ENCODE data around the gene MON1A. TPM values are rescaled to one million over a fixed set of nuclear protein-coding genes. Genes with fewer than 3 reads are reported as not detected.

Gene MON1A
- total RNA-seq, 4 donors from 2014 or later: 9.9 to 19.1 (median 15.7) TPM

DNA sequence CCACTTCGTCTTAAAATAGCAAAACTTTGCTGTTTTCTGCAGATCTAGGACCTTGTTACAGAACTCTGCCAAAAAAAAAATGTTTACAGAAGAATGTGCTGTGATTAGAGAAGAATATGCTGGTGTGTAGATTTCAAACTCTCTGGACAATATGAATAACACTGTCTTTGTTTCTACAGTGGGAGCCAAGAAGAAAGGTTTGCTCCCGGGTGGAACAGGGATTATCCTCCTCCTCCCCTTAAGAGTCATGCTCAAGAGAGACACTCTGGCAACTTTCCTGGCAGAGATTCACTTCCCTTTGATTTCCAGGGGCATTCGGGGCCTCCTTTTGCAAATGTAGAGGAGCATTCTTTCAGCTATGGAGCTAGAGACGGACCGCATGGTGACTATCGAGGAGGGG, 37.7 kb upstream of the MON1A start:
- intact Hi-C loops (cut with DNase I): no loop called here
- Histone ChIP-seq H3K4me3 (peak overlapping the region in 2 of 4 donors; percentile 4 to 5), H3K27ac (replicated peaks in 1 of 4) (peak overlapping the region; percentile 58 to 64 (median 60)), H3K4me1 (peaks cover 21 to 48% (median 45%) of the 10 kb centered on the region in 4 donors), H3K36me3 (peaks cover 5 to 37% (median 19%) of the 10 kb centered on the region in 4 donors), H3K27me3 (no peaks in the 10 kb centered on the region), H3K9me3 (no peaks in the 10 kb centered on the region)
- TF ChIP-seq, protein P1, sequence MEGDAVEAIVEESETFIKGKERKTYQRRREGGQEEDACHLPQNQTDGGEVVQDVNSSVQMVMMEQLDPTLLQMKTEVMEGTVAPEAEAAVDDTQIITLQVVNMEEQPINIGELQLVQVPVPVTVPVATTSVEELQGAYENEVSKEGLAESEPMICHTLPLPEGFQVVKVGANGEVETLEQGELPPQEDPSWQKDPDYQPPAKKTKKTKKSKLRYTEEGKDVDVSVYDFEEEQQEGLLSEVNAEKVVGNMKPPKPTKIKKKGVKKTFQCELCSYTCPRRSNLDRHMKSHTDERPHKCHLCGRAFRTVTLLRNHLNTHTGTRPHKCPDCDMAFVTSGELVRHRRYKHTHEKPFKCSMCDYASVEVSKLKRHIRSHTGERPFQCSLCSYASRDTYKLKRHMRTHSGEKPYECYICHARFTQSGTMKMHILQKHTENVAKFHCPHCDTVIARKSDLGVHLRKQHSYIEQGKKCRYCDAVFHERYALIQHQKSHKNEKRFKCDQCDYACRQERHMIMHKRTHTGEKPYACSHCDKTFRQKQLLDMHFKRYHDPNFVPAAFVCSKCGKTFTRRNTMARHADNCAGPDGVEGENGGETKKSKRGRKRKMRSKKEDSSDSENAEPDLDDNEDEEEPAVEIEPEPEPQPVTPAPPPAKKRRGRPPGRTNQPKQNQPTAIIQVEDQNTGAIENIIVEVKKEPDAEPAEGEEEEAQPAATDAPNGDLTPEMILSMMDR (IDR thresholded peaks at IDR 0.05): no peak
- TF ChIP-seq POLR2AphosphoS5 (IDR thresholded peaks at IDR 0.05) (no peak), EP300 (IDR thresholded peaks at IDR 0.05) (no peak), POLR2A (IDR thresholded peaks at IDR 0.05; ENCODE audit: low read depth) (no peak)
- WGBS: 34% methylated on average over 6 of the region's 6 CpGs
- DNase-seq (ENCODE audit: extremely low spot score): no peak

DNA sequence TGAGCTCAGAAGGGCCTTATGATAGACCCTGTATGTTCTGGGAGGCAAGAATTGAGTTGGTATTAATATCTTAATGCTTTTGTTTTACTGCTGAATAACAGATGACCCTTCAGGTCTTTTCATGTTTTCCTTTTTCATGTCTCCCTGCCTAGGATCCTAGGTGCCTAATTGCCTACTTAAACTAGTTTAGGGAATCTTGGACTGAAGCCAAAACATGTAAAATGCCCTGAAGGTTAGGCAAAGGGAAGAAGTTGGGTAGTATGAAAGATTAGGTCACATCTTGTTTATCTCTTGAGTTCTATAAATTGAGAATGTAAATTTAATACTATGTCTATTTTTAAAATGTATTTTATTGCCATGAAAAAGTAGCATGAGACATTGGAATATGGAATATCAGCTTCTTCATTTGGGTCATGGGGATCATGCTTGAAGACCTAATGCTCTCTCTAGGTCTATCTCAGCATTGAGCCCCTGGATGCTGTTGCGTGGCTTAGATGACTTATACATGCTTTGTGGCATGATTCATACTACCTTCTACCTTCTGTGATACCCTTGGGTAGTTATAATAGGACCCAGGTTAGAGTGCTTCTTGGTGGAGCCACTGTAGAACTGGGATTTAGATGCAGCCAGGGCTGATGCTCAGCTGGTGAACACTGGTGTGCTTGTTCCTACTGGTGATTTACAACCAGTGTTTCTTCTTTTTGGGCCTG, 36.8 kb upstream of the MON1A start:
- peak overlapping the region in 2 of 4 donors; percentile 15 to 58 for H3K27ac ChIP-seq (replicated peaks in 1 of 4)
- H3K27me3 ChIP-seq: no peaks in the 10 kb centered on the region
- TF ChIP-seq POLR2AphosphoS5 (IDR thresholded peaks at IDR 0.05): no peak
- TF ChIP-seq POLR2A (IDR thresholded peaks at IDR 0.05; ENCODE audit: low read depth): no peak
- TF ChIP-seq, protein P1 (IDR thresholded peaks at IDR 0.05): no peak
- no peak for TF ChIP-seq EP300 (IDR thresholded peaks at IDR 0.05)
- no peaks in the 10 kb centered on the region for H3K9me3 ChIP-seq
- H3K36me3 ChIP-seq: peaks cover 0 to 30% (median 14%) of the 10 kb centered on the region in 4 donors
- no peak for DNase-seq (ENCODE audit: extremely low spot score)
- no peak overlapping the region for H3K4me3 ChIP-seq
- 94% methylated on average over 1 of the region's 1 CpG for WGBS
- H3K4me1 ChIP-seq: peaks cover 21 to 48% (median 44%) of the 10 kb centered on the region in 4 donors
- intact Hi-C loops (cut with DNase I): no loop called here

DNA sequence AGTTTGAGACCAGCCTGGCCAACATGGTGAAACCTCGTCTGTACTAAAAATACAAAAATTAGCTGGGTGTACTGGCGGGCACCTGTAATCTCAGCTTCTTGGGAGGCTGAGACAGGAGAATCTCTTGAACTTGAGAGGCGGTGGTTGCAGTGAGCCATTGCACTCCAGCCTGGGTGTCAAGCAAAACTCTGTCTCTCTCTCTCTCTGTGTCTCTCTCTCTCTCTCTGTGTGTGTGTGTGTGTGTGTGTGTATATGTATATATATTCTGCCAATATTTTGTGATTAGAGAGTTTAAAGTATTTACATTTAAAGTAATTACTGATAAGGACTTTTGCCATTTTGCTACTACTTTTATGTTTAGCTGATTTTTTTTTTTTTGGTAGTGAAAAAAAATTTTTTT, 26.0 kb upstream of the MON1A start:
- Histone ChIP-seq H3K27ac (replicated peaks in 1 of 4) (no peak overlapping the region), H3K9me3 (no peaks in the 10 kb centered on the region), H3K4me1 (peaks cover 0 to 40% (median 24%) of the 10 kb centered on the region in 4 donors), H3K4me3 (no peak overlapping the region), H3K36me3 (peaks cover 0 to 5% (median 0%) of the 10 kb centered on the region in 4 donors), H3K27me3 (no peaks in the 10 kb centered on the region)
- WGBS: 92% methylated on average over 3 of the region's 3 CpGs
- TF ChIP-seq EP300 (IDR thresholded peaks at IDR 0.05): no peak
- no peak for TF ChIP-seq POLR2A (IDR thresholded peaks at IDR 0.05; ENCODE audit: low read depth)
- TF ChIP-seq, protein P1 (IDR thresholded peaks at IDR 0.05): no peak
- TF ChIP-seq POLR2AphosphoS5 (IDR thresholded peaks at IDR 0.05): no peak
- intact Hi-C loops (cut with DNase I): no loop called here
- DNase-seq (ENCODE audit: extremely low spot score): no peak

DNA sequence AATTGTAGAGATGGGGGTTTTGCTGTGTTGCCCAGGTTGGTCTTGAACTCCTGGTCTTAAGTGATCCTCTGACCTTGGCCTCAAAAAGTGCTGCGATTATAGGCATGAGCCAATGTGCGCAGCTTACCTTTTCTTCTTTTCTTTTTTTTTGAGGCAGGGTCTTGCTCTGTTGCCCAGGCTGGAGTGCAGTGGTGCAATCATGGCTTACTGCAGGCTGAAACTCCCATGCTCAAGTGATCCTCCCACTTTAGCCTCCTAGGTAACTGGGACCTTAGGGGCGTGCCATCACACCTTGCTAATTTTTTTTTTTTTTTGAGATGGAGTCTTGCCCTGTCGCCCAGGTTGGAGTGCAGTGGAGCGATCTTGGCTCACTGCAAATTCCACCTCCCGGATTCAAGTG, 23.3 kb upstream of the MON1A start:
- WGBS: 99% methylated on average over 6 of the region's 6 CpGs
- Histone ChIP-seq H3K27ac (replicated peaks in 1 of 4) (no peak overlapping the region), H3K9me3 (no peaks in the 10 kb centered on the region), H3K36me3 (peaks cover 0 to 5% (median 0%) of the 10 kb centered on the region in 4 donors), H3K4me1 (peaks cover 8 to 48% (median 31%) of the 10 kb centered on the region in 4 donors), H3K4me3 (no peak overlapping the region), H3K27me3 (no peaks in the 10 kb centered on the region)
- DNase-seq (ENCODE audit: extremely low spot score): no peak
- TF ChIP-seq POLR2A (IDR thresholded peaks at IDR 0.05; ENCODE audit: low read depth) (no peak), POLR2AphosphoS5 (IDR thresholded peaks at IDR 0.05) (no peak), EP300 (IDR thresholded peaks at IDR 0.05) (no peak)
- TF ChIP-seq, protein P1 (IDR thresholded peaks at IDR 0.05): no peak
- intact Hi-C loops (cut with DNase I): no loop called here
